Renal cortical epithelial cell (primary cell): ENCODE results near the gene OR10A7. TPM values are rescaled to one million over a fixed set of nuclear protein-coding genes. Genes with fewer than 3 reads are reported as not detected.
A peak's percentile ranks its signal among the peaks of the same experiment; 100 is the strongest.
"Not testable (repeated sequence)": the region's sequence is repeated elsewhere in the genome, so short reads cannot be mapped to it uniquely, and the experiment has no call there.

Source experiments
- DNase-seq: peaks from one replicate; pipeline ENCODE4 v3.0.0-alpha.2; 2011; ENCODE audit warnings: low read depth
- total RNA-seq: library from RNA; depleted of rRNA; stranded (reverse); fragments of >200 nt; gene quantifications from 2 replicates; pipeline ENCODE4 v1.2.3, GENCODE V29; 2014

OR10A7 gene, protein sequence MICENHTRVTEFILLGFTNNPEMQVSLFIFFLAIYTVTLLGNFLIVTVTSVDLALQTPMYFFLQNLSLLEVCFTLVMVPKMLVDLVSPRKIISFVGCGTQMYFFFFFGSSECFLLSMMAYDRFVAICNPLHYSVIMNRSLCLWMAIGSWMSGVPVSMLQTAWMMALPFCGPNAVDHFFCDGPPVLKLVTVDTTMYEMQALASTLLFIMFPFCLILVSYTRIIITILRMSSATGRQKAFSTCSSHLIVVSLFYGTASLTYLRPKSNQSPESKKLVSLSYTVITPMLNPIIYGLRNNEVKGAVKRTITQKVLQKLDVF
- not detected in 2 replicates for total RNA-seq

- DNase-seq, result no peak
Measured at GRCh38 chr12:55220725-55221124, at the start of gene OR10A7. OR10A7 (plus strand) TSS chr12:55221025; CDS start chr12:55221025, 0 bp downstream.

DNA sequence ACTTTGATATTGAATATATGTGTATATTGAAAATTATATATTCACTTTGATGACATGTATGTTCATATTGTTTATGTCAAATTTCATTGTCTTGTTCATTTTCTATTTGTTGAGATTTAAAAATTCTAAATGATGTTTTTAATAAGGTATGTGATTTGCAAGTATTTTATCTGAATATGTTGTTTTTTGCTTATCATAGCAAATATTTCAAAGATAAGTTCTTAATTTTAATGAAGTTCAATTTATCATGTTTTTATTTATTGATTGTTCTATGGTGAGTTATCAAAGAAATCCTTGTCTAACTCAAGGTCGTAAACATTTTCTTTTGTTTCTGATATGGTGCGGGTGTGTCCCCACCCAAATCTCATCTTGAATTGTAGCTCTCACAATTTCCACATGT, 49.4 kb upstream of the OR10A7 start:
- DNase-seq, result no peak

DNA sequence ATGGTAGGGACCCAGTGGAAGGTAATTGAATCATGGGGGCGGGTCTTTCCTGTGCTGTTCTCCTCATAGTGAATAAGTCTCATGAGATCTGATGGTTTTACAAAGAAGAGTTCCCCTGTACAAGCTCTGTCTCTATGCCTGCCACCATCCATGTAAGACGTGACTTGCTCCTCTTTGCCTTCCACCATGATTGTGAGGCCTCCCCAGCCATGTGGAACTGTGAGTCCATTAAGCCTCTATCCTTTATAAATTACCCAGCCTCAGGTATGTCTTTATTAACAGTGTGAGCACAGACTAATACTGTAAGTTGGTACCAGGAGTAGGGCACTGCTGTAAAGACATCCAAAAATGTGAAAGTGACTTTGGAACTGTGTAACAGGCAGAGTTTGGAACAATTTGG, 49.0 kb upstream of the OR10A7 start:
- not testable (repeated sequence) for DNase-seq

GRCh38 chr12:55172686-55173085, 48.1 kb upstream of the OR10A7 start:
- DNase-seq, result no peak

DNA sequence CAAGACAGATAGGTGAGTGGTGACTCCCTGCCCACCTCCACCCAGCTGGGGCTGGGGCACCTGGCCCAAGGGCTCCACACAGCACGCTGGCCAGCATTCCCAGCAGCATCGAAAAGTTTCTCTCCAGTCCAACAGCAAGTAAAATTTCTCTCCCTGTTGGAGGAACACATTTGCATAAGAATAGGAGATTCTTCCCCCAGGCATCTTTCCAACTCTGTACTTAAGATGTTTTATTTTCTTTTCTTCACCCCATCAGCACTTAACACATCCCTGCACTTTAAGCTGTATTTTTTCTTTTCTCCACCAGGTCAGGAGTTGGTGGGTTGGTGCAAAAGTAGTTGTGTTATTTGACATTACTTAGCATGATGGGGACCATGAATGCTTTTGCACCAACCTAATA, 47.4 kb upstream of the OR10A7 start:
- DNase-seq, result no peak

DNA sequence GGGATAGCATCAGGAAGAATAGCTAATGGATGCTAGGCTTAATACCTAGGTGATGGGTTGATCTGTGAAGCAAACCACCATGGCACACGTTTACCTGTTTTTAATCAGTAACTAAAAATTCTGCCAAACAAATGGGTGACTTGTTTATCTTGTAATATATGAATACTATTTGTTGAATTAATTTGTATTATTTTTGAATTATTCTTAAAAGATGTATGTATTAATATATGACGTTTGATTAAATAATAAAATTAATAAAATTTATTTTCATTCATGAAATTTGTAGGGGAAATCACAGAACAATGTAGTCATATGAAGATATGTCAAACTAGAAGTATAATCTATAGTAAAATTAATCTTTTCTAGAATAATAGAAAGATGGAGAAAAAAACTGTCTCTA, 32.3 kb upstream of the OR10A7 start:
- DNase-seq, result no peak

DNA sequence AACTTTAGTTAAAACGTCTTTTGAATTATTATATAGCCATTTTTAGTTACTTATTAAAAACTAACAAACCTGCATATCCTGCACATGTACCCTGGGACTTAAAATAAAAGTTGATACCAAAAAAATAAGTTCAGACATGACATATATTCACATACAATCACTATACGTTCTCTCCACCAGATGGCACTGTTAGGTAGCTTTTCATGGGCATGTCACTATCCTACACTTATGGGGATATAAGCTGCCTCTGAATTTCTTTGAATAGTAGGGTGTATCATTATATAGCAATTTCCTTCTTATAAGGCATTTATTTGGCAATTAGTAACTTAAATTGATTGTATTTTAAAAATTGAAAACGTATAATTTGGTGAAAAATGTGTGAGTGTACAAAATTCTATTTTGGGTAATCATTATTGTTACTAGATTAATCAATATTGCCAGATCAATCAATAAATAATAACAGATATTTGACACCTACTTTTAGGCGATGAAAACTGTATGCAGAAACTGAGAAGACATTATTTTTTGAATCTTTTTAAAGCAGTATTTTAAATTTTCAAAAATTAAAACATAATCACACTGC, 31.8 kb upstream of the OR10A7 start:
- peak; percentile 75 for DNase-seq

- no peak for DNase-seq
Measured at GRCh38 chr12:55194382-55194781, 26.4 kb upstream of the OR10A7 start.

DNA sequence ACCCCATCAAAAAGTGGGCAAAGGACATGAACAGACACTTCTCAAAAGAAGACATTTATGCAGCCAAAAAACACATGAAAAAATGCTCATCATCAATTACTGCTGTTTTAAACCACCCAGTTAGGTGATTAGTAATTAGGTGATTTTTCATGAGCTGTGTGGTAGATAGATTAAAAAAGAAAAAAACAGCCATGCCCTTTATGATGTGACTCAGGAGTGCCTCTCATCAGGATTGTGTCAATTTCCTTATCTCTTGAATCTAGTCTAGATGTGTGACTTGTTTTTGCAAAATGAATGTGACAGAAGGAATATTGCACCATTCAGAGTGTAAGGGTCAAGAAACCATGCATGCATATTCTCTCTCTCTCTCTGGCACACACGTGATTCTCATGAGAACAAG, 5.7 kb downstream of the OR10A7 start:
- no peak for DNase-seq

DNA sequence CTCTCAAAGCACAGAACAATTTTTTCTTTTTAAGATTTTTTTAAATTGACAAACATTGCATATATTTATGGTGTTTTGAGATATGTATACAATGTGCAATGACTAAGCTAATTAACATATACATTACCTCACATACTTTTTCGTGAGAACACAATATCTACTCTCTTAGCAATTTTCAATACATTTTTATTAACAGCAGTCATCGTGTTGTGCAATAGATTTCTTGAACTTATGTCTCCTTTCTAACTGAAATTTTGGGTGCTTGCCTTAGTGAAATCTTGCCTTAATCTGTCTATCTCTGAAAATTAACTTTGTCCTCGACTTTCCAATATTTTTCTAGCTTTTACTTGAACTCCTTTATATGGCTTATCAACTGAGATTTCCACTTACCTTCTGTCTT, 6.8 kb downstream of the OR10A7 start:
- DNase-seq, result no peak

- no peak for DNase-seq
Measured at GRCh38 chr12:55244309-55244708, 23.5 kb downstream of the OR10A7 start, which contains the start of gene OR6C74. OR6C74 (plus strand) TSS chr12:55244609; CDS start chr12:55247288, 2,679 bp downstream.

DNA sequence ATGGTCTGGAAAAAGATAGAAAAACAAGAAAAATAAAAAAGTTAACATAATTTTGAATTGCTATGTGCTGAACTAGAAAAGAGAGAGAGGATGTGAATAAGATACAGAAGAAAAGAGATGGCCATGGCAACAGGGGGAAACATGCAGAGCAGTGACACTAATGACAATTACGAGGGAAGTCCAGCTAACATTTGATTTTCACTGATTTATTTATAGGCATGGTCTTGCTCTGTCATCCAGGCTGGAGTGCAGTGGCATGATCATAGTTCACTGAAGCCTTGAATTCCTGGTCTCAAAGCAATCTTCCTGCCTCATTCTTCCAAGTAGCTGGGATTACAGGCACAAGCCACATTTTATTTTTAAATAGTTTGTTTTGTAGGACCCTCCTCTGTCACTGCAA, 25.3 kb downstream of the OR10A7 start:
- no peak for DNase-seq

GRCh38 chr12:55250944-55251343, 30.1 kb downstream of the OR10A7 start:
- no peak for DNase-seq

DNA sequence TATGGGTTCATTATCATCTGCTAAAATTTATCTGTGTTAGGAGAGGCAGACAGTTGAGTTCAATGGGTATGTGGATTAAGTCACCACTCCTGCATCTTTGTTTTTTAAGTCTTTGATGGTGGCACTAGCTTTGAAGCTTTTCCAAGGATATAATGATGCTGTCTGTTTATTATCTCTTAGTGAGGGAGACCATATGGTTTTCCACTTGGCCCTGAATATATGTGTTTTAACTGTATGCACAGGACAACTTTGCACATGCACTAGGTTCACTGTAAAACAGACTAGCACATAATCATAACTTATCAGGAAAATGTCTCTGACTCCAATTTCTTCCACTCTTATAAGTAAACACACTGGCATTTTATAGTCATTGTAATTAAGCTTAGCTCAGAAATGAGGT, 32.5 kb downstream of the OR10A7 start:
- DNase-seq, result no peak

DNA sequence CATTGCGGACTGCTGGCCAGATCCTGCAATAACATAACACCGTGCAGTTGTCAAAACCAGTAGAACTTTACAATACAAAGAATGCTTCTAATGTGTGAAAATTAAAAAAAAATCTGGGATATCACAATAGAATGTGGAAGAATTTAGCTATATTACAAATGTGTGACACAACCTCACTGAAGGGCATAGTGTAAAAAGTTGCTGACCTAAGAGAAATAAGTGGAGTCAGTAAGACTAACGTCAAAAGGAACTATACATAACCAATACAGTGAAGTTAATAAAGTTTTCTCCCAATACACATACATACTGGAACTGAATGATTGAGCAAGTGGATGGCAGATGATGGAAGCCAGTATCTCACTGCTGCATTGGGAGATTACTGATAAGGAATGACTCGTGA, 36.0 kb downstream of the OR10A7 start:
- no peak for DNase-seq

DNA sequence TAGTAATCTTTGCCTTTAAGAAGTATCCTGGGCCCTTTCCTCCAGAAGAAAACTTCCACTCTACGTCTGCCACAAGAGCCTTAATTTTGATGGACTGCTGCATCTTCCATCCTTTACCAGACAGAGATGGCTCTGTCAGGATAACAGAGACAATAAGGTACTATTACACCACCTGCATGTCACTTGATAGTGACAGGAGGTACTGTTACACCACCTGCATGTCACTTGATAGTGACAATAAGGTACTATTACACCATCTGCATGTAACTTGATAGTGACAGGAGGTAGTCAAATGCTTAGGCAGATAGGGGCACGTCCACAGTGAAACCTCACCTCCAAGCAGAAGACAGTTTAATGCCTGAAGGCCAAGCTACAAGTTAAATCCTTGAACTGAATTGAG, 37.5 kb downstream of the OR10A7 start:
- DNase-seq, result no peak

Other genes starting within 250 kb of the OR10A7 start
- gene TESPA1, start 236.3 kb upstream of the OR10A7 start, total RNA-seq, result not detected in 2 replicates
- gene NEUROD4, start 201.1 kb upstream of the OR10A7 start, total RNA-seq, result not detected in 2 replicates
- gene OR9K2, start 94.6 kb upstream of the OR10A7 start, total RNA-seq, result not detected in 2 replicates
- not detected in 2 replicates for gene OR6C74, start 23.6 kb downstream of the OR10A7 start, total RNA-seq
- gene OR6C6, start 75.5 kb downstream of the OR10A7 start, total RNA-seq, result not detected in 2 replicates
- gene OR6C1, start 93.3 kb downstream of the OR10A7 start, total RNA-seq, result not detected in 2 replicates
- not detected in 2 replicates for gene OR6C3, start 109.7 kb downstream of the OR10A7 start, total RNA-seq
- not detected in 2 replicates for gene OR6C75, start 141.9 kb downstream of the OR10A7 start, total RNA-seq
- gene OR6C65, start 179.5 kb downstream of the OR10A7 start, total RNA-seq, result not detected in 2 replicates
- gene OR6C76, start 205.2 kb downstream of the OR10A7 start, total RNA-seq, result not detected in 2 replicates
- not detected in 2 replicates for gene OR6C2, start 223.1 kb downstream of the OR10A7 start, total RNA-seq
- not detected in 2 replicates for gene OR6C70, start 249.1 kb downstream of the OR10A7 start, total RNA-seq